Smooth muscle cell (in vitro differentiated cells): ENCODE measurements around the gene MSX1. TPM values are rescaled to one million over a fixed set of nuclear protein-coding genes. Genes with fewer than 3 reads are reported as not detected.

Experiments used
- DNase-seq: peaks from one replicate; lab custom pipeline; 2025; ENCODE audit not compliant: unreplicated experiment; lab: John Stamatoyannopoulos, UW
- H2AFZ ChIP-seq: fragments of 200-600 bp; sonication (generic); 2 replicates; pipeline ENCODE4 v1.6.0; 2016; ENCODE audit warnings: antibody characterized with exemption, low read depth, mild to moderate bottlenecking
- H3F3A ChIP-seq: fragments of 200-600 bp; sonication (generic); 2 replicates; pipeline ENCODE4 v1.6.0; 2017; ENCODE audit warnings: antibody characterized with exemption, low read depth
- H3K27ac ChIP-seq: fragments of 200-600 bp; sonication (generic); 2 replicates; pipeline ENCODE4 v1.5.1; 2016; ENCODE audit warnings: low read depth, mild to moderate bottlenecking
- H3K27me3 ChIP-seq: fragments of 200-600 bp; sonication (generic); 2 replicates; pipeline ENCODE4 v1.6.1; 2016; ENCODE audit warnings: low read depth, mild to moderate bottlenecking
- H3K36me3 ChIP-seq: fragments of 200-600 bp; sonication (generic); 2 replicates; pipeline ENCODE4 v1.5.1; 2016; ENCODE audit warnings: low read depth
- H3K4me1 ChIP-seq: fragments of 200-600 bp; sonication (generic); 2 replicates; pipeline ENCODE4 v1.5.1; 2016; ENCODE audit warnings: low read depth
- H3K4me2 ChIP-seq: fragments of 200-600 bp; sonication (generic); 2 replicates; pipeline ENCODE4 v1.6.0; 2016; ENCODE audit warnings: mild to moderate bottlenecking
- H3K4me3 ChIP-seq: fragments of 200-600 bp; sonication (generic); 2 replicates; pipeline ENCODE4 v1.5.1; 2016; ENCODE audit warnings: mild to moderate bottlenecking
- H3K79me2 ChIP-seq: fragments of 200-600 bp; sonication (generic); 2 replicates; pipeline ENCODE4 v1.6.0; 2016; ENCODE audit warnings: low read depth, mild to moderate bottlenecking
- H3K9ac ChIP-seq: fragments of 200-600 bp; sonication (generic); 2 replicates; pipeline ENCODE4 v1.6.0; 2016; ENCODE audit warnings: low read depth
- H3K9me3 ChIP-seq: fragments of 200-600 bp; sonication (generic); replicated peaks from 2 replicates; pipeline ENCODE4 v1.5.1; 2016; ENCODE audit warnings: low read depth
- H4K20me1 ChIP-seq: fragments of 200-600 bp; sonication (generic); 2 replicates; pipeline ENCODE4 v1.6.0; 2016; ENCODE audit warnings: low read depth
- WGBS: methylation state at CpG from one replicate; pipeline ENCODE4 v1.1.7; 2016; ENCODE audit warnings: low lambda C conversion rate; 5-methylcytosine and 5-hydroxymethylcytosine counted together
- polyA plus RNA-seq: library from polyadenylated mRNA; unstranded; fragments of >200 nt; fragmentation: Nextera tagmentation; extraction: Ambion mirVana; gene quantifications from 2 replicates; pipeline ENCODE4 v1.2.1, GENCODE V29; 2016
- total RNA-seq: library from RNA; depleted of rRNA; stranded (reverse); fragments of >200 nt; gene quantifications from 2 replicates; pipeline ENCODE4 v1.2.3, GENCODE V29; 2014
- TF ChIP-seq, protein P1 (sequence below): fragments of 200-600 bp; sonication (generic); IDR thresholded peaks from 2 replicates; pipeline ENCODE4 v1.5.1; 2017; ENCODE audit warnings: borderline replicate concordance, mild to moderate bottlenecking, antibody characterized with exemption; ENCODE audit not compliant: insufficient read depth, poor library complexity, severe bottlenecking

Gene MSX1
- total and polyA plus RNA-seq, 2 experiments from 2014 or later: 13.4 to 27.5 TPM

DNA sequence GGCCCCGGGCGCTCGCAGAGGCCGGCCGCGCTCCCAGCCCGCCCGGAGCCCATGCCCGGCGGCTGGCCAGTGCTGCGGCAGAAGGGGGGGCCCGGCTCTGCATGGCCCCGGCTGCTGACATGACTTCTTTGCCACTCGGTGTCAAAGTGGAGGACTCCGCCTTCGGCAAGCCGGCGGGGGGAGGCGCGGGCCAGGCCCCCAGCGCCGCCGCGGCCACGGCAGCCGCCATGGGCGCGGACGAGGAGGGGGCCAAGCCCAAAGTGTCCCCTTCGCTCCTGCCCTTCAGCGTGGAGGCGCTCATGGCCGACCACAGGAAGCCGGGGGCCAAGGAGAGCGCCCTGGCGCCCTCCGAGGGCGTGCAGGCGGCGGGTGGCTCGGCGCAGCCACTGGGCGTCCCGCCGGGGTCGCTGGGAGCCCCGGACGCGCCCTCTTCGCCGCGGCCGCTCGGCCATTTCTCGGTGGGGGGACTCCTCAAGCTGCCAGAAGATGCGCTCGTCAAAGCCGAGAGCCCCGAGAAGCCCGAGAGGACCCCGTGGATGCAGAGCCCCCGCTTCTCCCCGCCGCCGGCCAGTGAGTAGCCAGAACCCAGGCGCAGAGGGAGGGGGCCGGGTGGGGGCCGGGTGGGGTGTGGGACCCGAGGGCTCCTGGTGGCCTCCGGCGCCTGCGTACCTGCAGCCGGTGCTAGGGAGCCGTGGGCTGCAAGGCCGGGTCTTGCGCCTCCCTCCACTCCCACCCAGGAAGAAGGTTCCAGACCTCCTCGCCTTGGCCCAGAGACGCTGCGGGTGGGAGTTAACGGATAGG, 534 bp downstream of the MSX1 start:
- no peaks in the 10 kb centered on the region for H3K36me3 ChIP-seq
- H3K4me1 ChIP-seq: peaks cover 47% of the 10 kb centered on the region
- peak overlapping the region; percentile 91 for H3K4me3 ChIP-seq
- H3K79me2 ChIP-seq: peaks cover 30% of the 10 kb centered on the region
- peak overlapping the region; percentile 67 for H2AFZ ChIP-seq
- TF ChIP-seq, protein P1, sequence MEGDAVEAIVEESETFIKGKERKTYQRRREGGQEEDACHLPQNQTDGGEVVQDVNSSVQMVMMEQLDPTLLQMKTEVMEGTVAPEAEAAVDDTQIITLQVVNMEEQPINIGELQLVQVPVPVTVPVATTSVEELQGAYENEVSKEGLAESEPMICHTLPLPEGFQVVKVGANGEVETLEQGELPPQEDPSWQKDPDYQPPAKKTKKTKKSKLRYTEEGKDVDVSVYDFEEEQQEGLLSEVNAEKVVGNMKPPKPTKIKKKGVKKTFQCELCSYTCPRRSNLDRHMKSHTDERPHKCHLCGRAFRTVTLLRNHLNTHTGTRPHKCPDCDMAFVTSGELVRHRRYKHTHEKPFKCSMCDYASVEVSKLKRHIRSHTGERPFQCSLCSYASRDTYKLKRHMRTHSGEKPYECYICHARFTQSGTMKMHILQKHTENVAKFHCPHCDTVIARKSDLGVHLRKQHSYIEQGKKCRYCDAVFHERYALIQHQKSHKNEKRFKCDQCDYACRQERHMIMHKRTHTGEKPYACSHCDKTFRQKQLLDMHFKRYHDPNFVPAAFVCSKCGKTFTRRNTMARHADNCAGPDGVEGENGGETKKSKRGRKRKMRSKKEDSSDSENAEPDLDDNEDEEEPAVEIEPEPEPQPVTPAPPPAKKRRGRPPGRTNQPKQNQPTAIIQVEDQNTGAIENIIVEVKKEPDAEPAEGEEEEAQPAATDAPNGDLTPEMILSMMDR: no peak
- H3K9ac ChIP-seq: peak overlapping the region; percentile 69
- H4K20me1 ChIP-seq: peaks cover 32% of the 10 kb centered on the region
- peak overlapping the region; percentile 99 for H3K4me2 ChIP-seq
- no peak for DNase-seq
- WGBS: 1% methylated on average over 39 of the region's 80 CpGs
- H3K27ac ChIP-seq: peak overlapping the region; percentile 42
- peaks cover 54% of the 10 kb centered on the region for H3K27me3 ChIP-seq
- peaks cover 22% of the 10 kb centered on the region for H3F3A ChIP-seq
- no peaks in the 10 kb centered on the region for H3K9me3 ChIP-seq

DNA sequence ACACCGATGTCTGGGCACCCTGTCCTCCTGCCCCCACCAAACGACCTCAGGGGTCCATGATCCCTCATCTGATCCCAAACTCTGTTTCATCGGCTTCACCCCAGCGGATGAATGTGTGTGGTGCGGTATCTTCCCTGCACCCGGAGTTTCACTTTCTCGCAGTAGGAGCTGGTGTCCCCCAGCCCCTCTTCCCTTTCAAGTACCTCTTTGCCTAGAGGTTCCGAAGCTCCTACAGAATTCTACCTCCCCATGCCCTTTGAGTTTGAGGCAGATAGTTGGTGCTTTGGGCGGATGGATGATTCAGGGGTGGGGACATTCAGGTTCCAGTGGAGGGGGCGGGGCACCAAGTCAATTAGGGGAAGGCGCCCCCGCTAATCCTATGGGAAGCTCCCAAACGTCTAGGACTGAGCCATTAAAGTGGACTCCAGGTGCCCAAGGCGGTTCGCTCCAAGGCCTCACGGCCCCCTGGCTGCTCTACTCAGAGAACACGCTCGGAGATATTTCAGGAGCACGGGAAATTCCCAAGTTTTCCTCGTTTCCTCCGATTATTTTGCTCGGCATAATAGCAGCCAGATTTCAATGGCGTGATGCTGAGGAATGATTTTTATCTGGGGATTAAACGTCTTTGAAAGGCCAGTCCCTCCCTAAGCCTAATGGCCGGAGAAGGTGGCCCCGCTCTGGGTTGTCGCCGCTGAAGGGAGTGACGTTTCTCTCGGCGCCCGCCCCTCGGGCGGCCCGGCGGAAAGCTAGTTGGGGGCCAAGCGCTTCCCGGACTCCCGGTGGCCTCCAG, 1.3 kb downstream of the MSX1 start:
- Histone ChIP-seq H3F3A (peaks cover 18% of the 10 kb centered on the region), H3K9me3 (no peaks in the 10 kb centered on the region), H3K4me2 (peak overlapping the region; percentile 99), H3K27ac (peak overlapping the region; percentile 42), H3K9ac (peak overlapping the region; percentile 69), H3K36me3 (no peaks in the 10 kb centered on the region), H3K27me3 (peaks cover 56% of the 10 kb centered on the region), H4K20me1 (peaks cover 32% of the 10 kb centered on the region), H3K79me2 (peaks cover 30% of the 10 kb centered on the region), H2AFZ (peak overlapping the region; percentile 67), H3K4me3 (peak overlapping the region; percentile 91), H3K4me1 (peaks cover 43% of the 10 kb centered on the region)
- no peak for DNase-seq
- TF ChIP-seq, protein P1: no peak
- under 1% methylated on average over 39 of the region's 39 CpGs for WGBS

DNA sequence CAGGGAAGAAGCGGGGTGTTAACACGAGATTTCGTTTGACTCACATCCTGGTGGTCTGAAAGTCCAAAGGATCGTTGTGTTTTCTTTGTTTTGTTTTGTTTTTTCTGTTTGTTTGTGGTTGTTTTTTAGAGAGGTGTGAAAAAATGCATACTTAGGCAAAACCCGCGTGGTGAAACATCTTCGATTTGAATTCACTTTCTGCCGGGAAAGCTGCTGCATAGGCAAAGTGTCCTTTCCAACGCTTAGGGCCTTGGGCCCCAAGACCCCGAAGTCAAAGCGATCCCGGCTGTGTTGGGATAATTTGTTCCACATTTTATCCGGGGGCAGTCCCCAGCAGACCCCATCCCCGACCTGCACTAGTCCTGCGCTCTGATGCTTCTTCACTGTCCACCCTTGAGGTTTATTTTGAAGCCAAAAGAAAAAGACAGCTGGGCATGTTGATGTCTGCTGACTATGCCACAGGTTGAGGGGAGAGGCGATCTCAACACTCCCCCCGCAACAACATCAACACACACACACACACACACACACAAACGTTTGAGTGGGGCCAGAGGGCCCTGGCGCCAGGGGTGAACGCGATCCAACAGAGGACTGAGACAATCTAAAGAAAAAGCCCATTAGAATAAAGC, 2.0 kb downstream of the MSX1 start:
- H3K4me1 ChIP-seq: peaks cover 36% of the 10 kb centered on the region
- no peak for DNase-seq
- H3F3A ChIP-seq: peaks cover 20% of the 10 kb centered on the region
- WGBS: 15% methylated on average over 21 of the region's 21 CpGs
- H3K36me3 ChIP-seq: no peaks in the 10 kb centered on the region
- peak overlapping the region; percentile 42 for H3K27ac ChIP-seq
- peak overlapping the region; percentile 91 for H3K4me3 ChIP-seq
- H3K79me2 ChIP-seq: peaks cover 30% of the 10 kb centered on the region
- peaks cover 32% of the 10 kb centered on the region for H4K20me1 ChIP-seq
- peak overlapping the region; percentile 69 for H3K9ac ChIP-seq
- H3K27me3 ChIP-seq: peaks cover 59% of the 10 kb centered on the region
- H3K4me2 ChIP-seq: peak overlapping the region; percentile 99
- H3K9me3 ChIP-seq: no peaks in the 10 kb centered on the region
- TF ChIP-seq, protein P1: no peak
- H2AFZ ChIP-seq: peak overlapping the region; percentile 67
